ENCODE data around the gene PTBP2. TPM values are rescaled to one million over a fixed set of nuclear protein-coding genes. Genes with fewer than 3 reads are reported as not detected.

The PTBP2 gene
- total and polyA plus RNA-seq, 2 of the 8 experiments (the other 6 are each of a cell fraction or from before 2014, with no cell fraction given) = 24.2 to 61.7 TPM

DNA sequence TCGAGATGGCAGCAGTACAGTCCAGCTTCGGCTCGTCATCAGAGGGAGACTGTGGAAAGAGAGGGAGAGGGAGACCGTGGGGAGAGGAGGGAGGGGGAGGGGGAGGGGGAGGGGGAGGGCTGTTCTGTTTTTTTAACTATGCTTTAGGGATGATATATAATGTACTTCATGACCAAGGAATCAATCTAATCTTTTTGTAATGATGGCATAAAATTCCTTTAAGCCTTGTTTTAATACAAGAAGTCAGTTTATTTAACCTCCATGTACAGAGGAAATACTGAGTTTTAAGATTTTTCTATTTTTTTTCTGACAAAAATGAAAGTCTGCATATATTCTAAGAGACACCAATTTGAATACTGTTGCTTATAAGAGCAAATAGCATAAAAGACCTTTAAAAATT lies 41.9 kb downstream of the PTBP2 start:
- Histone ChIP-seq H2BK20ac (ENCODE audit: low read length) (no peak overlapping the region), H3K9ac (replicated peaks in 1 of 4; ENCODE audit: extremely low read depth in 1 of 4, low read depth in 3 of 4, low read length in 3 of 4) (no peak overlapping the region), H3K23me2 (ENCODE audit: low read depth, low read length) (no peaks in the 10 kb centered on the region), H3K18ac (ENCODE audit: extremely low read depth, low read length) (no peak overlapping the region), H2BK15ac (ENCODE audit: low read length) (no peak overlapping the region), H4K20me1 (replicated peaks in 1 of 2; ENCODE audit: control insufficient read depth in 1 of 2, insufficient read depth in 2 of 2, low read length in 2 of 2) (peaks cover 0 to 3% of the 10 kb centered on the region in 2 experiments), H3K23ac (ENCODE audit: insufficient read length) (no peak overlapping the region), H3K14ac (ENCODE audit: insufficient read length) (no peak overlapping the region), H3K4me1 (replicated peaks in 1 of 4; ENCODE audit: control insufficient read depth in 3 of 4, insufficient read depth in 4 of 4, low read length in 3 of 4) (no peaks in the 10 kb centered on the region), H3K27me3 (replicated peaks in 1 of 4; ENCODE audit: control insufficient read depth in 3 of 4, extremely low read depth in 1 of 4, insufficient read depth in 3 of 4, low read length in 3 of 4) (no peaks in the 10 kb centered on the region), H4K91ac (replicated peaks; ENCODE audit: insufficient read length, low read length) (no peak overlapping the region), H3K4me3 (ENCODE audit: extremely low read depth in 1 of 4, insufficient read depth in 2 of 4, low read depth in 3 of 4, low read length in 4 of 4) (no peak overlapping the region), H4K5ac (ENCODE audit: insufficient read length, low read depth, low read length) (no peak overlapping the region), H2BK12ac (ENCODE audit: low read depth, low read length) (no peak overlapping the region), H3K27ac (ENCODE audit: low read depth, low read length) (no peak overlapping the region), H3K56ac (replicated peaks; ENCODE audit: insufficient read length, low read depth, low read length) (no peak overlapping the region), H3K79me1 (ENCODE audit: low read depth, low read length) (no peaks in the 10 kb centered on the region; the same call in none of the 2 replicates), H3K9me3 (ENCODE audit: insufficient read depth in 2 of 2, low read depth in 1 of 2, low read length in 1 of 2) (peaks cover 14 to 32% of the 10 kb centered on the region in 2 experiments; a peak in 3 of 4 replicates), H3K4me2 (ENCODE audit: insufficient read depth in 1 of 2, low read depth in 2 of 2, low read length in 2 of 2) (no peak overlapping the region), H3K79me2 (ENCODE audit: control insufficient read depth in 1 of 2, insufficient read depth in 2 of 2, low read length in 2 of 2) (peaks cover 0 to 78% of the 10 kb centered on the region in 2 experiments; a peak in 3 of 4 replicates), H2BK120ac (replicated peaks; ENCODE audit: low read depth, low read length) (no peak overlapping the region), H2AFZ (ENCODE audit: low read length) (no peak overlapping the region), H3K36me3 (ENCODE audit: control insufficient read depth in 2 of 4, insufficient read depth in 4 of 4, low read length in 3 of 4) (peaks cover 0 to 40% (median 20%) of the 10 kb centered on the region in 4 experiments; a peak in 3 of 8 replicates), H2AK5ac (ENCODE audit: low read depth, low read length) (no peak overlapping the region), H4K8ac (ENCODE audit: extremely low read depth, insufficient read depth, low read length) (no peak overlapping the region), H3K4ac (replicated peaks; ENCODE audit: insufficient read length, low read depth, low read length) (no peak overlapping the region), H2BK5ac (ENCODE audit: low read depth, low read length) (no peak overlapping the region)
- ChIA-PET POLR2A (ENCODE audit: partially characterized antibody) (no interaction called here), CTCF (ENCODE audit: partially characterized antibody) (no interaction called here)
- DNase-seq (ENCODE audit: low read depth in 1 of 2, low spot score in 2 of 2) (no peak), FAIRE-seq (no peak)
- WGBS, 2 experiments (ENCODE audit: extremely low coverage in 1 of 2, insufficient coverage in 1 of 2, insufficient read length in 1 of 2, insufficient replicate concordance in 2 of 2, low coverage in 1 of 2, low lambda C conversion rate in 2 of 2, missing lambda C conversion rate in 1 of 2) = no CpG with 5 or more reads among the region's 4 CpGs
- TF ChIP-seq RNF2 (IDR thresholded peaks at IDR 0.05; ENCODE audit: borderline replicate concordance, low read depth, low read length, missing control alignments, poor library complexity, severe bottlenecking) = no peak
- no peak for TF ChIP-seq PHF8 (conservative IDR thresholded peaks at IDR 0.05; ENCODE audit: low read depth, low read length)
- no peak for TF ChIP-seq EGR1 (IDR thresholded peaks at IDR 0.05; ENCODE audit: borderline replicate concordance, low read depth, low read length)

All from H1 (cell line).